GM21619 (cell line): Measurements from ENCODE around the gene CMC2.
A peak's percentile ranks its signal among the peaks of the same experiment; 100 is the strongest.

Experiments
- ATAC-seq: cut with Tn5 transposase; IDR thresholded peaks from one replicate; pipeline ENCODE4 v1.9.1; 2021; ENCODE audit not compliant: unreplicated experiment

Gene CMC2

GRCh38 chr16:80935691-80936090 is 71.0 kb downstream of the CMC2 start:
- no peak for ATAC-seq

- no peak for ATAC-seq
Observed at GRCh38 chr16:80932708-80933095, 74.0 kb downstream of the CMC2 start.

- no peak for ATAC-seq
Observed at GRCh38 chr16:80931801-80932707, 74.6 kb downstream of the CMC2 start.

- peak; percentile 58 for ATAC-seq
Observed at GRCh38 chr16:80924372-80924978, 82.2 kb downstream of the CMC2 start.

- no peak for ATAC-seq
Observed at GRCh38 chr16:80923356-80923755, 83.3 kb downstream of the CMC2 start.
